NT2/D1 (cell line): ENCODE results near the gene PXYLP1.

ENCODE experiments used
- SUZ12 ChIP-seq: IDR thresholded peaks from 2 replicates; pipeline ENCODE4 v1.6.1; 2011; ENCODE audit not compliant: insufficient read length, insufficient read depth; ENCODE audit errors: extremely low read depth
- YY1 ChIP-seq: IDR thresholded peaks from 2 replicates; pipeline ENCODE4 v1.6.1; 2011; ENCODE audit not compliant: insufficient read length, insufficient read depth
- ZNF274 ChIP-seq: IDR thresholded peaks from 2 replicates; pipeline ENCODE4 v1.6.1; 2011; ENCODE audit warnings: mild to moderate bottlenecking, low read depth, low read length

DNA sequence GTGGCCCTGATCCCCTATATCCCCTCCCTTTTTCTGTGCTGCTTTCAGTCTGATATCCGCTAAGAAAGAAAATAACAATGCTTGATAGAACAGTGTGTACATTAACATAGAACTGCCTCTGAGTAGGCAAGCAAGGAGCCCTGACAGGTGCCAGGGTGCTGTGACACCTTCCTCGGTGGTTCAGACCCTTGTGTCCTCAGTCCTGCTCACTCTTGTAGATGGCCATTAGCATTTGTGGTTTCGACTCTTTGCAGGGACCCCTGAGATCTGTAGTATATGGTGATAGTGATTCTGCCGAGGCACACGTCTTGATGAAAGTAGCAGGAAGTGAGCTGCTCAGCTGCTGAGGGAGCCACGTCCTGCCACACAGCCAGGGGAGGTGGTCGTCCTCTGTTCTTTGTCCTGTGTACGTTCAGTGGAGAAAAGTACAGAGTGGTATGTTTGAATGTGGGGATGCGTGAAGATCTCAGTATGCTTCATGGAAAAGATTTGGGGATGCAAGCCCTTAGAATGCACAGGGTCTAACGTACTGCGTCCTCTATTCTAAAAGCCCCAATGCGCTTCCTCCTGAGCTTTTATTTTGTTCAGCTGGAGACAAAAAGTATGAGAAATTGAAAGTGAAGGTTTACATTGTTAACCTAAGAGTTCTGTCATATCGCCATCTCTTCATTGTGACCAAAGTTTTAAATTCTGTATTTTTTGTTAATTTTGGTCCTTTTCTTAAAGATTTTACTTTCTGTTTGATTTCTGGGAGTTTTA is 35.4 kb downstream of the PXYLP1 start:
- TF ChIP-seq YY1: no peak
- no peak for TF ChIP-seq SUZ12
- no peak for TF ChIP-seq ZNF274
